Peyer's patch (tissue), 4 donors: ENCODE results near the gene USP51. TPM values are rescaled to one million over a fixed set of nuclear protein-coding genes. Genes with fewer than 3 reads are reported as not detected.

ENCODE experiments used
- small RNA-seq, 2 donors: library from RNA; depleted of rRNA; stranded (forward); fragments of <200 nt; gene quantifications; one replicate each; pipeline ENCODE3, GENCODE V24; 2016
- total RNA-seq, 4 donors: library from RNA; depleted of rRNA; stranded (reverse); fragments of >200 nt; gene quantifications; one replicate each; pipeline ENCODE4 v1.1.0, GENCODE V29; 2016

Gene USP51
- total RNA-seq, 4 donors from 2014 or later: 0.18 to 0.83 (median 0.54) TPM

Small RNAs within 50 kb of the gene (small RNA-seq; reads per million reads assigned to genes)
- gene MIR4536-2: 0 reads per million in 2 donors

Other genes with a start within 250 kb of the USP51 start
- gene PAGE3, start 224.9 kb downstream of the USP51 start, total RNA-seq: not detected
- gene MAGEH1, start 37.7 kb downstream of the USP51 start, total RNA-seq: 1 to 10 TPM; 1.1 to 6.6 (median 3.1) TPM
- not detected for gene FOXR2, start 133.6 kb upstream of the USP51 start, total RNA-seq
- 100 to 1,000 TPM in 1 of 4 donors, 10 to 100 TPM in 3; 12.4 to 129 (median 42.8) TPM for gene RRAGB, start 227.9 kb upstream of the USP51 start, total RNA-seq